Left ventricle myocardium inferior (tissue), 1 donor: Measurements from ENCODE around the gene CFAP69. TPM values are rescaled to one million over a fixed set of nuclear protein-coding genes. Genes with fewer than 3 reads are reported as not detected.
A peak's percentile ranks its signal among the peaks of the same experiment; 100 is the strongest.

Source experiments
- DNase-seq: peaks from one replicate; pipeline ENCODE4 v3.0.0-alpha.2; 2020
- H3K27ac ChIP-seq: fragments of 200-600 bp; replicated peaks from 2 replicates; pipeline ENCODE4 v1.8.0; 2021
- H3K27me3 ChIP-seq: fragments of 200-600 bp; 2 replicates; pipeline ENCODE4 v1.8.0; 2021; ENCODE audit warnings: low read depth
- H3K36me3 ChIP-seq: fragments of 200-600 bp; 2 replicates; pipeline ENCODE4 v1.8.0; 2021
- H3K4me1 ChIP-seq: fragments of 200-600 bp; 2 replicates; pipeline ENCODE4 v1.8.0; 2021
- H3K4me3 ChIP-seq: fragments of 200-600 bp; 2 replicates; pipeline ENCODE4 v1.8.0; 2021; ENCODE audit warnings: mild to moderate bottlenecking, moderate library complexity
- H3K9me3 ChIP-seq: fragments of 200-600 bp; replicated peaks from 2 replicates; pipeline ENCODE4 v1.8.0; 2021
- CTCF ChIP-seq: fragments of 200-600 bp; IDR thresholded peaks from 2 replicates; pipeline ENCODE4 v1.8.0; 2021; ENCODE audit warnings: antibody characterized with exemption, mild to moderate bottlenecking, borderline replicate concordance
- intact Hi-C: fragments of 100-400 bp; cut with micrococcal nuclease; formaldehyde crosslinking; loops from one replicate; pipeline ENCODE4 v1.11.0; 2022
- total RNA-seq: library from RNA; stranded (reverse); fragmentation: NEBNext Ultra II Directional; extraction: Animal tissue kit (Norgen Biotek cat#: 25700); gene quantifications from one replicate; pipeline ENCODE4 v1.2.1, GENCODE V29; 2021
- donor health status: DM: no; HTN: yes; CAD: no; lungs with severe emphysema.

CFAP69 gene
- total RNA-seq, 1 donor from 2014 or later, result 3.8 TPM

GRCh38 chr7:90210475-90210874, 34.5 kb upstream of the CFAP69 start:
- H3K27ac ChIP-seq, result peak overlapping the region; percentile 85
- intact Hi-C loops, result no loop called here

DNA sequence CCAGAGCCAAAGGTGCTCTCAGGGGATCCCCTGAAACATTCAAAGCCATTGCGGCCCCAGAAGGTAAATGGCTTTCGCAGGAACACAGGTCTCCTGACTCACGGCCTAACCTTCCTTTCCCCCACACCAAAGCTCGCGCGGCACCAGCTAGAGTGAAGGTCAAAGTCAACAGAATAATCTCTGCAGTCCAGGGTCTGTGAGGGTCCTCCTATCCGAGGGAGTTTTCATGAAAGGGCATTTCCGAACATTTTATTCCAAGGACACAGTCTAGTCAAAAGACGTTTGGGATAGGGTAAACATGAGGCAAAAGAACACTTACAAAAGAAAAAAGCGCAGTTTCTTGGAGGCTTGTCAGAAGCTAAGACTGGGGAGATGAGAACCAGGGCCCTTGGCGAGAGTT, 34.0 kb upstream of the CFAP69 start:
- Histone ChIP-seq H3K4me3 (peak overlapping the region; percentile 84), H3K36me3 (no peaks in the 10 kb centered on the region), H3K9me3 (no peaks in the 10 kb centered on the region), H3K27ac (peak overlapping the region; percentile 85), H3K27me3 (peaks cover 19% of the 10 kb centered on the region), H3K4me1 (peaks cover 29% of the 10 kb centered on the region)
- TF ChIP-seq CTCF, result no peak
- no peak for DNase-seq
- intact Hi-C loops, result no loop called here

More at GRCh38 chr7:90210475-90210874, 34.5 kb upstream of the CFAP69 start:
- peaks cover 29% of the 10 kb centered on the region for H3K4me1 ChIP-seq
- no peaks in the 10 kb centered on the region for H3K9me3 ChIP-seq
- TF ChIP-seq CTCF, result no peak
- peaks cover 19% of the 10 kb centered on the region for H3K27me3 ChIP-seq
- no peaks in the 10 kb centered on the region for H3K36me3 ChIP-seq
- no peak overlapping the region for H3K4me3 ChIP-seq
- DNase-seq, result no peak

GRCh38 chr7:90211391-90212148, 33.4 kb upstream of the CFAP69 start, which contains the start of gene STEAP2:
TSS of gene STEAP2 (plus strand) at chr7:90211740. CDS start at chr7:90225083, 13,343 bp downstream.
- Histone ChIP-seq H3K4me1 (peaks cover 32% of the 10 kb centered on the region), H3K27ac (peak within 1 kb of the TSS; percentile 85), H3K36me3 (no peaks in the 10 kb centered on the region), H3K27me3 (peaks cover 19% of the 10 kb centered on the region), H3K9me3 (no peaks in the 10 kb centered on the region), H3K4me3 (peak within 1 kb of the TSS; percentile 84)
- intact Hi-C loops, result no loop called here
- DNase-seq, result peak; percentile 88
- TF ChIP-seq CTCF, result peak; percentile 73

DNA sequence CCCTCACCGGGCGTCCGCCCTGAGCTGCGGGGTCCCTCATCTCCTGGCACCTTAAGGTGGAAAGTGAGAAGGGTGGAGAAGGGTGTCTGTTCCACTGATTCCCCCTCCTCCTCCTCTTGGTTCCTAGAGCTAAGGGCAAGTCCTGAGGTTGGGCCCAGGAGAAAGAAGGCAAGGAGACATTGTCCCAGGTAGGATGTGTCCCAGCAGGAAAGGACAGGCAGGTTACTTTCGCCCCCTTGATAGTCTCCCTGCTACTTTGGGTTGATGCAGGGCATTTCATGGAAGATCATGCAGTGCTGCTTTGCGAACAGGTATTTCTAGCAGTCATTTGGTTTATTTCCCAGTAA, 32.9 kb upstream of the CFAP69 start:
- no peak for TF ChIP-seq CTCF
- no peak for DNase-seq
- intact Hi-C loops, result no loop called here

GRCh38 chr7:90213521-90213920, 31.5 kb upstream of the CFAP69 start:
- Histone ChIP-seq H3K9me3 (no peaks in the 10 kb centered on the region), H3K36me3 (no peaks in the 10 kb centered on the region), H3K27ac (no peak overlapping the region), H3K27me3 (peaks cover 19% of the 10 kb centered on the region), H3K4me1 (peaks cover 34% of the 10 kb centered on the region), H3K4me3 (no peak overlapping the region)
- TF ChIP-seq CTCF, result no peak
- DNase-seq, result no peak
- intact Hi-C loops, result no loop called here

More for the DNA sequence above, 32.9 kb upstream of the CFAP69 start:
- peak overlapping the region; percentile 85 for H3K27ac ChIP-seq
- H3K4me1 ChIP-seq, result peaks cover 34% of the 10 kb centered on the region
- H3K4me3 ChIP-seq, result peak overlapping the region; percentile 84
- H3K36me3 ChIP-seq, result no peaks in the 10 kb centered on the region
- peaks cover 19% of the 10 kb centered on the region for H3K27me3 ChIP-seq
- H3K9me3 ChIP-seq, result no peaks in the 10 kb centered on the region
